ENCODE data around the gene TTLL10.

- TF ChIP-seq, protein P1, sequence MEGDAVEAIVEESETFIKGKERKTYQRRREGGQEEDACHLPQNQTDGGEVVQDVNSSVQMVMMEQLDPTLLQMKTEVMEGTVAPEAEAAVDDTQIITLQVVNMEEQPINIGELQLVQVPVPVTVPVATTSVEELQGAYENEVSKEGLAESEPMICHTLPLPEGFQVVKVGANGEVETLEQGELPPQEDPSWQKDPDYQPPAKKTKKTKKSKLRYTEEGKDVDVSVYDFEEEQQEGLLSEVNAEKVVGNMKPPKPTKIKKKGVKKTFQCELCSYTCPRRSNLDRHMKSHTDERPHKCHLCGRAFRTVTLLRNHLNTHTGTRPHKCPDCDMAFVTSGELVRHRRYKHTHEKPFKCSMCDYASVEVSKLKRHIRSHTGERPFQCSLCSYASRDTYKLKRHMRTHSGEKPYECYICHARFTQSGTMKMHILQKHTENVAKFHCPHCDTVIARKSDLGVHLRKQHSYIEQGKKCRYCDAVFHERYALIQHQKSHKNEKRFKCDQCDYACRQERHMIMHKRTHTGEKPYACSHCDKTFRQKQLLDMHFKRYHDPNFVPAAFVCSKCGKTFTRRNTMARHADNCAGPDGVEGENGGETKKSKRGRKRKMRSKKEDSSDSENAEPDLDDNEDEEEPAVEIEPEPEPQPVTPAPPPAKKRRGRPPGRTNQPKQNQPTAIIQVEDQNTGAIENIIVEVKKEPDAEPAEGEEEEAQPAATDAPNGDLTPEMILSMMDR (IDR thresholded peaks at IDR 0.05 in 8 of 11, conservative IDR thresholded peaks at IDR 0.05 in 3 of 11), result no peak
- TF ChIP-seq POLR2A (IDR thresholded peaks at IDR 0.05), result no peak
- no peak for TF ChIP-seq POLR2AphosphoS5 (IDR thresholded peaks at IDR 0.05)
These were observed 45.1 kb upstream of the TTLL10 start for GRCh38 chr1:1128454-1129139.

All from spleen (tissue), 7 donors.